Suppressor macrophage treated with lipopolysaccharide for 4 hours (primary cell): ENCODE results near the gene ESF1.
A peak's percentile ranks its signal among the peaks of the same experiment; 100 is the strongest.

Experiments
- DNase-seq: peaks from one replicate; pipeline ENCODE4 v3.0.0-alpha.2; 2020

The ESF1 gene

GRCh38 chr20:13784893-13785715, at the start of gene ESF1, which contains the start of gene NDUFAF5:
TSS of gene ESF1 (minus strand) at chr20:13784919. CDS start at chr20:13783140, 1,779 bp downstream.
TSS of gene NDUFAF5 (plus strand) at chr20:13785028. CDS start at chr20:13785069, 41 bp downstream.
- peak; percentile 97 for DNase-seq

GRCh38 chr20:13831476-13831875, 46.8 kb upstream of the ESF1 start:
- DNase-seq, result no peak

GRCh38 chr20:13825465-13825864, 40.7 kb upstream of the ESF1 start:
- no peak for DNase-seq

- DNase-seq, result no peak
Observed at GRCh38 chr20:13824459-13824858, 39.7 kb upstream of the ESF1 start.

- DNase-seq, result no peak
Observed at GRCh38 chr20:13822459-13822858, 37.7 kb upstream of the ESF1 start.

- peak; percentile 9 for DNase-seq
Observed at GRCh38 chr20:13821876-13822275, 37.2 kb upstream of the ESF1 start.

GRCh38 chr20:13819885-13820645, 35.3 kb upstream of the ESF1 start:
- peak; percentile 57 for DNase-seq

GRCh38 chr20:13817342-13817741, 32.6 kb upstream of the ESF1 start:
- DNase-seq, result no peak

GRCh38 chr20:13816757-13817156, 32.0 kb upstream of the ESF1 start:
- no peak for DNase-seq

GRCh38 chr20:13814672-13815071, 30.0 kb upstream of the ESF1 start:
- no peak for DNase-seq

GRCh38 chr20:13813910-13814309, 29.2 kb upstream of the ESF1 start:
- no peak for DNase-seq

GRCh38 chr20:13810446-13810845, 25.7 kb upstream of the ESF1 start:
- DNase-seq, result no peak

GRCh38 chr20:13809855-13810254, 25.1 kb upstream of the ESF1 start:
- no peak for DNase-seq

GRCh38 chr20:13809373-13809772, 24.7 kb upstream of the ESF1 start:
- DNase-seq, result no peak

- DNase-seq, result no peak
Observed at GRCh38 chr20:13800728-13801134, 16.0 kb upstream of the ESF1 start.

GRCh38 chr20:13799974-13800373, 15.3 kb upstream of the ESF1 start:
- no peak for DNase-seq

GRCh38 chr20:13799040-13799439, 14.3 kb upstream of the ESF1 start:
- no peak for DNase-seq

- DNase-seq, result no peak
Observed at GRCh38 chr20:13794667-13795066, 9.9 kb upstream of the ESF1 start.

GRCh38 chr20:13793001-13793400, 8.3 kb upstream of the ESF1 start:
- no peak for DNase-seq

GRCh38 chr20:13791540-13792459, 7.1 kb upstream of the ESF1 start:
- no peak for DNase-seq

- no peak for DNase-seq
Observed at GRCh38 chr20:13790708-13791107, 6.0 kb upstream of the ESF1 start.

- peak; percentile 19 for DNase-seq
Observed at GRCh38 chr20:13788167-13788834, 3.6 kb upstream of the ESF1 start.
